HG02623 (cell line): Measurements from ENCODE around the gene LIM2.

Source experiments
- ATAC-seq: cut with Tn5 transposase; IDR thresholded peaks from one replicate; pipeline ENCODE4 v1.9.1; 2021; ENCODE audit warnings: moderate library complexity; ENCODE audit not compliant: unreplicated experiment

LIM2 gene

DNA sequence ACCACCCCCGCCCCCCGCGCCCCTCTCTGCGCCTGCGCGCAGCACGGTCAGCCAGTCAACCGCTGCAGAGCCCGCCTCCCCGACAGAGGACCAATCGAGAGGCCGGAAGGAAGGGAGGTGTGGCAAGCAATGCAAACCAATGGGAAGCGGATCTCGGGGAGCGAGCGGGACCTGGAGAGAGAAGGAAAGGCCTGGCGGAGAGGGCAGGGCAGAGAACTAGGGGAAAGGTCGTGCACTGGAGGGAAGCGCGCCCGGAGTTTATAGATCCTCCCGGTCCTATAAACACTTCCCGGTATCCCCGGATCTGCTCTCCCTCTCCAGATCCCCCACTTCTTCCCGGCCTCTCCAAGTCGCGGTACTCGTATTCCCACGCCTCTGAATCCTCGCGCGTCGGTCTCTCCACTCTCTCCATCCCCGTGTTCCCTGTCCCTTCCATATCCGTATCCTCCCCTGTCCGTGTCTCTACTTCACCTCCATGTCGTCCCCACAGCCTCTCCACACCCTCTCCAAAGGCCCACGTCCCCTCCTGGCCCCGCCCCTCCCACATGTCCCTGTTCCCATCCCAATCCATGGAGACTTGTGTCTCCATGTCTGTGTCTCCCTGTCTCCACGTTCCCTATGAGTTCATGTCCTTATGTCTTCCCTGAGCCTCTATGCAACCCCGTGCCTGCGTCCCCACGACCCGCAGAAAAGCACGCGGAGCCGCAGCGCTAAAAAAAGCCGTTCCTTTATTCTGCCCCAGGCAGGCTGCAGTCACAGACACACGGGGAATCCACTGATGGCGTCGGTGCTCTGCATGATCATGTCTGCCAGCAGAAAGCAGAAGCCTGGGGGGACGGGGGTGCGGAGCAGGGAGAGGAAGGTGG, 21.2 kb downstream of the LIM2 start:
- ATAC-seq: peak; percentile 41

DNA sequence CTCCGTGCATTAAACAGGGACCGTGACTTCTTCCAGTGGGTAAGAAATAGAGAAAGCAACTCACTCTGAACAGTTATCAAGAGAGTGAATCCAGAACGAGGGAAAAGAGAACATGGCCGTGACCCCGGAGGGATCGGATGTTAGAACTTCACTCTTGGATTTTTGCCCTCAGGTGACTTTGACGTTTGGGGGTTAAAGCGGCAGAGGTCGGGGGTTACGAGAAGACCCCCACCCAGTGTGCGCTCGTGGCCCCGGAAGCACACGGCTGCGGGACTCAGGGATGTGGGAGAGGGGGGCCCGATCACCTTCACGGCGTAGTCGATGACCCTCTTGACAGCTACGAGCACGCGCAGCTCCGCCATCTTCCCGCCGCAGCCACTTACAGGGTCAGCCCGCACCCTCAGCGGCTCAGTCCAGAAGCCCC, 21.8 kb downstream of the LIM2 start, which contains the start of gene ETFB:
TSS of gene ETFB (minus strand) at position 424 of the 424 bp plus-strand sequence. CDS start at position 362, 62 bp downstream.
- ATAC-seq: no peak

DNA sequence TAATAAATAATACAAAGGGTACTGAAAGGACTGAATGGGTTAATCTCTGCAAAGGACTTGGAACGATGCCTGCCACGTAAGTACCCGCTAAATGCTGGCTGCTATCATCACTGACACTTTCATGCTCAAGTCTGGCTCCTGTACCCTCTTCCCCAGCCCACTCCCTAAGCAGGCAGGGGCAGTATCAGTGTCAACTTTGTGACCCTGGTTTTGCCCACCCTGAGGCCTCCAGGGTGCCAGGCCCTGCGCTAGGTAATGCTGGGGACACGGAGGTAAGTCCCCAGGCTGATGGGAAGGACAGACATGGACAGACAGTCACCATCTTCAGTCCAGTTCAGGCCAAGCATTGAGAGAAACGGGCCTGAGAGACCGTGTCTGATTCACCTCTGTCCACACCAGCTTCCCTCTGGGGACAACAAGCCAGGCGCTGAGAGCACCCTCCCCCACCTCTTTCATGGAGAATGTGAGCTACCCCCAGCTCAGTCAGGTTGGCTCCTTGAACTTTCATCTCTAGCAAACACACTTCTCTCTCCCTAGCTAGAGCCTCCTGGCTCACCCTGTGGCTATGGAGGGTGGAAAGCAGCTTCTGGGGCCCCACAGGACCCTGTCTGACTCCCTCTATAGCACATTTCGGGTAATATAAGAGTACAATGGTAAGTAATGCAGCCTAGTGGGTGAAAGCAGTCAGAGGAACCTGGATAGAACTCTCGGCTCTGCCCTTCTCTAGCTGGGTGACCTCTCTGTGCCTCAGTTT, 22.4 kb downstream of the LIM2 start:
- no peak for ATAC-seq

DNA sequence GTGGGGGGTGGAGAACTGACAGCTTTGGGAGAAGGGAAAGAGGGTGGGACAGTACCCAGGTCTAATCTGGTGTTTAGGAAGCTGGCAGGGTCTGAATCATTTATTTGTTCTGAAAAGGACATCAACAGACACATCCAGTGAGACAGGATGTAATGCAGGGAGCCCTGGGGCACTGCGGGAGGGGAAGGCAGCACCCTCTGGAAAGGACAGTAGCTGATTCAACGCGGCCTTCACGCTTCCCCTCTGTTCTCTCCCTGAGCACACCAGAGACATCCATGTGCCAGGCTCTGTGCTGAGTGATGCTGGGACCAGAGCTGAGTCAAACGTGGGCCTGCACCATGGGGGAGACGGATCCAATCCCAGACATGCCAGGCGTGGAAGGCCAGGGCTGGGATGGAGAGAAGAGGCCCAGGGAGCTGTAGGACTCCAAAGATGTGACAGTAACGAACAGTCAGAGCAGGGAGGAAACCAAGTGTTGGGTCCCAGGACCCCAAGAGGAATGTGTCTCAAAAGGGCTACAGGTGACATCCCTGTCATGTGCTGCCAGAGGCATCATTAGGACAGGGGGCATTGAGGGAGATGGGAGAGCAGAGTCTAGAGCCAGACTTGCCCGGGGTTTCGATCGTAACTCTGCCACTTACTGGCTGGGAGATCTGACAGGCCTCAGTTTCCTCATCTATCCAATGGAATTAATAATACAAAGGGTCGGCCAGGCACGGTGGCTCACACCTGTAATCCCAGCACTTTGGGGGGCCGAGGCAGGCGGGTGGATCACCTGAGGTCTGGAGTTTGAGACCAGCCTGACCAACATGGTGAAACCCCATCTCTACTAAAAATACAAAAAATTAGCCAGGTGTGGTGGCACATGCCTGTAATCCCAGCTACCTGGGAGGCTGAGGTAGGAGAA, 23.3 kb downstream of the LIM2 start:
- ATAC-seq: no peak

- ATAC-seq: no peak
Observed at GRCh38 chr19:51361239-51361638, 26.5 kb downstream of the LIM2 start.

DNA sequence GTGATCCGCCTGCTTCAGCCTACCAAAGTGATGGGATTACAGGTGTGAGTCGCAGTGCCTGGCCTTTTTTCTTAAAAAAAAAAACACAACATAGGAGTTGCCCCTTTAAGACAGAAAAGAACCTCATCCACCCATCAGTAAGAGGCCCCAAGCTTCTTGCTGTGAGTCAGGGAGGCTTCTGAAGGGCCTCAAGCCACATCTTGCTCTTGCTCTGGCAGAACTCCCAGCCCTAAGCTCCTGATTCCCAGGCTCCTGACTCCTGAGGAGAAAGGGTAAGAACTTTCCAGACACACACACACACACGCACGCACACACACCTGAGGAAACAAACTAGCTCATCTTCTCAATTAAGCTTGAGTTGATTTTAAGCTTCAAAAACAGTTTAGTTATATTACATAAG, 28.5 kb downstream of the LIM2 start:
- no peak for ATAC-seq

DNA sequence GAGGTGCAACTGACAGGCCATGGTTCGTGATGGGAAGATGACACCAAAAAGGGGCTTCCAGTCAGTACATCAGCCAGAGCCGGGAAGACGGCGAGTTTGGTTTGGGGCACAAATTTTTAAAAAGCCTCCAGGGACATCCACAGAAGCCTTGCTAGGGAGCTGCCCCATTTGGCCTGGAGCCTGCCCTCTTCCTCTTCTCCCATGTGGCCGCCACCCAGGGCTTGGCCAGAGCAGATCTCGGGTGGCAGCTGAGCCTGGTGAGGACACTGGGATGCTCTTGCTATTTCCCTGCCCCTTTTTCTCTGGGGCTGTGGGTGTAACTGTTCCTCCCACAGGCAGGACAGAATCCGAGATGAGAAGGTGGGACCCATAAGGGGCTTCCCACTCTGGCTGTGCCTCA, 29.8 kb downstream of the LIM2 start:
- ATAC-seq: no peak

GRCh38 chr19:51356159-51356801, 31.5 kb downstream of the LIM2 start:
- ATAC-seq: no peak

GRCh38 chr19:51354742-51355148, 33.0 kb downstream of the LIM2 start:
- ATAC-seq: no peak

DNA sequence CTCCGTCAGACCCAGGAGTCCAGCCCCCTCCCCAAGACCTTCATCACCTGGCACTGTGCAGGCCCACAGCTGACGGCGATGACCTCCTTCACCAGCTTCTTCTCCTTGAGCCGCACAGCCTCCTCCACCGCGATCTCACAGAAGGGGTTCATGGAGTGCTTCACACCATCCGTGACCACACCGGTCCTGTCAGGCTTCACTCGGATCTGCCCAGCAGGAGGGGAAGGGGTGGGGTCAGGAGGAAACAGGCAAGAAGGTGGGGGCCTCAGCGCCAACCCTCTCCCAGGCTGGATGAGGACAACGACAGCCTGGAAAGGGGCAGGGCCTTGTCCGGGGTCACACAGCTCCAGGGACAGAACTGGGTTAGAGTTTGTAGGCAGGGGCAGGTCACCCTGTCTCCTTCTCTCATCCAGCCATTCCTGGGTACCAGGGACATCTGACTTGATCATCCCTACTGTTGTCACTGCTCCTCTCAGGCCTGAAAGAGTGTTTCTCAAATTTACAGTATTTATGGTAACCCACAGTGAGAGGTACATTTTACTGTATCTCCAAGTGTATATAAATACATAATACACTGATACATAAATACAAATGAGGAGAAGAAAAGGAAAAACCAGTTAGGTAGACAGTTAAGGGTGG, 33.6 kb downstream of the LIM2 start:
- no peak for ATAC-seq

- ATAC-seq: no peak
Observed at GRCh38 chr19:51352783-51353360, 34.9 kb downstream of the LIM2 start.

GRCh38 chr19:51351266-51351990, 36.3 kb downstream of the LIM2 start:
- no peak for ATAC-seq

DNA sequence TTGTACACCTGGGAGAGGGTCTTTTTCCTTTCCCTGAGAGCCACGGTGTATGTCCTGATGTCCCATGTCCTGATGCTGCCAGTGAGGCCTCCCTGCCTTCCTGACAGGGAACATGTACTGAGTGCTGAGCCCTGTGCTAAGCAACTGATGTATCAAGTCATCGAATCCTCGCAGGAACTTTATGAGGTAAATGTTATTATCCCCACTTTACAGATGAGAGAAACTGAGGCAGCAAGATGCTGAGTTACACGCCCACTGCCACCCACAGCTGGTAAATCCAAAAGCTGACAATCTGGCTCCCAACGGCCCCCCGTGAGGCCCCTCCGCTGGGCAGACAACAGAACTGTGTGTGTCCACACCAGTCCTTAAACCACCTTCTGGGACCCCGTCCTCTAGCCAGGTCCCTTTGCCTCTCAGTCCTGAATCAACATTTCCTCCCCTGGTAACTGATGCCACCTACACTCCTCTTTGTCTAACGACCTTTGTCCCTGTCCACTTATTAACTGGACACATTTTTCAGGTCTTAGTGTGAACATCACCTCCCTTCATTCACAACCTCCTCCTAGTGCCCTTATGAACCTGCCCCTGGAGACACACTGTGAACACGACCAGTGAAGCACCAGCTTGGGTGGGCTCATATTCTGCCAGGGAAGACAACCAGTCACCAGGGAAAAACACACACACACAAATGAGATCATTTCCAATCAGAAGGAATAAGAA, 40.4 kb downstream of the LIM2 start:
- no peak for ATAC-seq

GRCh38 chr19:51346742-51347141, 41.0 kb downstream of the LIM2 start:
- no peak for ATAC-seq

- no peak for ATAC-seq
Observed at GRCh38 chr19:51345076-51345620, 42.6 kb downstream of the LIM2 start.

DNA sequence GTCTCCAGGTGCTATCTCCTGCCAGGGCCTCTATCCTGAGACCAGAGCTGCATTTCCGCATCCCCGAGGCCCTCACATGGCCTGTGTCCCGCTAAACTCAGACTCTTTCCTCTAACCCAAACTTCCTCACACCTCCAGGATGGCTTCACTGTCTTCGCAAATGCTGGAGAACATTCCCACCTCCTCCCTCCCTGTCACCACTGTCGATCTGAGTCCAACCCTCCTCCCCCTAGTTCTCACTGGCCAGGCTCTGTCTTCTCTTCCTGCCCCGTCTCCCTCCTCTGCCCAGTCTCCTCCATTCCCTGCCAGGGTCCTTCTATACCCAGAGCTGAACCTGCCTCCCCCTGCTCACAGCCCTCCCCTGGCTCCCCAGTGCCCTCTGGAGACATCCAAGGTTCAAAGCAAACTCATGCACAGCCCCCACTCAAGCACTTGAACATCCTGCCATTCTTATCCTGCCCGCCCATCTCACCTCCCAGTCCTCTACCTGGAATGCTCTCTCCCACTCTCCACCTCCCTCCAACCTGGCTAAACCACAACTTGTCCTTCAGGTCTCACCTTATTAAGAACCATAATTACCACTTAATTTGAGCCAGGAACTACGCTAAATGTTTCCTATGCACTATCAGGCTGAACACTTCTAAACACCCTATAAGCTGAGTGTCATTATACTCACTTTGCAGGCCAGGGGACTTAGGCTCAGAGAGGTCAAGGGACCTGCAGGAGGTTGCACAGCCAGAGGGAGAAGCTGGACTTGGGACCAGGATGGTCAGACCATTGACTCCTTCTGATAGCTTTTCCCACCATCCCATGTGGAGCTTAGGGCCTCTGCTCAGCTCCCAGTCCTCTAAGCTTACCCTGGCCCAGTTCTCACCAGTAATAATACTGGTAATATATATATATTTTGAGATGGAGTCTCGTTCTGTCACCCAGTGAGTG, 44.9 kb downstream of the LIM2 start:
- ATAC-seq: no peak

GRCh38 chr19:51341976-51342580, 45.7 kb downstream of the LIM2 start, which contains the start of gene VSIG10L:
Gene VSIG10L, minus strand, starts transcription at chr19:51342139. Its CDS starts 15 bp downstream, at chr19:51342124.
- ATAC-seq: no peak
